Stimulated activated CD4-positive, alpha-beta T cell treated with anti-CD3 and anti-CD28 coated beads, Interleukin-2, amount 100 ng/mL, for 4 hours (primary cell): ENCODE data around the gene MELK.

Experiments used
- DNase-seq: peaks from one replicate; pipeline ENCODE4 v3.0.0-alpha.2; 2020; ENCODE audit warnings: low read depth

Gene MELK

DNA sequence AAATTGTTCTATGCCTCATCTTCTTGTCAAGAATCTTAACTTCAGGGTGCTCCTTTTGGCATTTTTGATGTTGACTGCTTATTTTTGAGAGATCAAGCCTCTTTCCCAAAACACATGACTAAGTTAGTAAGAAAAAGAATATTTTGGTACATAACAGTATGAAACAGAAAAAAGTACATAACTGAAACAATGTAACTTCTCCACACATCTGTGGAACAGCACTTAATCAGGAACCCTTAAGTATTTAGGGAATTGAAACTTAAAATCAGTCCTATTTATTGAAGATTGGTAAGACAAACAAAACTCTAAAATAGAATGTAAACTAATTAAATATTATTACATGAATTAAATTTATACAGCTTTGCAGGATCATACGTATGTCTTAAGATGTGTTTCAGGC lies 103.4 kb downstream of the MELK start:
- no peak for DNase-seq

DNA sequence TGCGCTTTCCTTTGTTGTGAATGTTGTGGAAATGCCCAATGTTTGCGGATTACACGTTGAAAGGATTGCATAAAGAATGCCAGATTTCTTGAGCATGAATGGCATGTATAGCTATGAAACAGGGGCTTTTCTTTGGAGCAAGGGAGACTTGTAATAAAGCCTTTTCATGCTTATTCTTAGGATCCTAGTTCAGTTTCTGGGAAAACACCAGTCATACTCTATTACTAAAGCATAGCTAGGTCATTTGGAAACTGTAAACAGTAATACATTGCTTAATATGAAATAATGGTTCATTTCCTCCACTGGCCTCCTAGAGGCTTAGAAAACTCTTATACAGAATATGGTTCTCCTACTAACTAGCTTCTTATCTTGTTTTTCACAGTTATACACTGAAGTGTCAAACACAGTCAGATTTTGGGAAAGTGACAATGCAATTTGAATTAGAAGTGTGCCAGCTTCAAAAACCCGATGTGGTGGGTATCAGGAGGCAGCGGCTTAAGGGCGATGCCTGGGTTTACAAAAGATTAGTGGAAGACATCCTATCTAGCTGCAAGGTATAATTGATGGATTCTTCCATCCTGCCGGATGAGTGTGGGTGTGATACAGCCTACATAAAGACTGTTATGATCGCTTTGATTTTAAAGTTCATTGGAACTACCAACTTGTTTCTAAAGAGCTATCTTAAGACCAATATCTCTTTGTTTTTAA lies 104.2 kb downstream of the MELK start:
- no peak for DNase-seq

DNA sequence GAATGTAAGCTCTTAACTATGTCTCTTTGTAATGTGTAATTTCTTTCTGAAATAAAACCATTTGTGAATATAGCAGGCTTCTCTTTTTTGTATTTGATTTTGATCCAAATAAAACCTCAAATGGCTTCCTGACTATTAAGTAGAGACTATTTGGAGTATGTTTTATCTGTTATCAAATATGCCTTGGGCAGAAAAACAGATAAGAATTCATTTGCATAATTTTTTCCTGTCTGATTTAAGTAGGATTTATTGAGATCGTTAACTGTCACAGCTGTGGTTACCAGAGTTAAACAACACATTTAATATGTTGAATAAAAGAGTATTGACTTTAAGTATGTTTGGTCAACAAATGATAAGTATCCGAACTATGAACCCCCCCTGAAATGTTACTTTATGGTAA lies 104.9 kb downstream of the MELK start:
- DNase-seq = no peak

DNA sequence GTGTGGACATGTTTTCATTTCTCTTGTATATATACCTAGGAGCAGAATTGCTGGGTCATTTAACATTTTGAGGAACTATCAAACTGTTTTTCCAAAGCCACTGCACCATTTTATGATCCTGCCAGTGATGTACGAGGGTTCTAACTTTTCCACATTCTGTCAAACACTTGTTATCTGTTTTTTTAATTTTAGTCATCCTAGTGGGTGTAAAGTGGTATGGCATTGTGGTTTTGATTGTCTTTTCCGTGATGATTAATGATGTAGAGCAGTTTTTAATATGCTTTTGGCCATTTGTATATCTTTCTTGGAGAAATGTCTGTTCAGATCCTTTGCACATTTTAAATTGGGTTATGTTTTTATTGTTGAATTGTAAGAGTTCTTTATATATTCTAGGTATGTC lies 107.0 kb downstream of the MELK start:
- DNase-seq = no peak

DNA sequence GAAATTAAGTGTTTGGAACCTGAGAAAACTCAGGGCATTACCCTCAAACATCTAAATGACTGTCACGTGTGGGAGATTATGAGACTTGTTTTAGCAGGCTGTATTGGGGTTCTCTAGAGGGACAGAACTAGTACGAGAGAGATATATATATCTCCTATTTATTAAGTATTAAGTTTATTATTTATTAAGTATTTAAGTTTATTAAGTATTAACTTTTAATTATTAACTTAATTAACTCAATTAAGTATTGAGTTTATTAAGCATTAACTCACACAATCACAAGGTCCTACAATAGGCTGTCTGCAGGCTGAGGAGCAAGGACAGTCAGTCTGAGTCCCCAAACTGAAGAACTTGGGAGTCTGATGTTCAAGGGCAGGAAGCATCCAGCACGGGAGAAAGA lies 113.8 kb downstream of the MELK start:
- no peak for DNase-seq

DNA sequence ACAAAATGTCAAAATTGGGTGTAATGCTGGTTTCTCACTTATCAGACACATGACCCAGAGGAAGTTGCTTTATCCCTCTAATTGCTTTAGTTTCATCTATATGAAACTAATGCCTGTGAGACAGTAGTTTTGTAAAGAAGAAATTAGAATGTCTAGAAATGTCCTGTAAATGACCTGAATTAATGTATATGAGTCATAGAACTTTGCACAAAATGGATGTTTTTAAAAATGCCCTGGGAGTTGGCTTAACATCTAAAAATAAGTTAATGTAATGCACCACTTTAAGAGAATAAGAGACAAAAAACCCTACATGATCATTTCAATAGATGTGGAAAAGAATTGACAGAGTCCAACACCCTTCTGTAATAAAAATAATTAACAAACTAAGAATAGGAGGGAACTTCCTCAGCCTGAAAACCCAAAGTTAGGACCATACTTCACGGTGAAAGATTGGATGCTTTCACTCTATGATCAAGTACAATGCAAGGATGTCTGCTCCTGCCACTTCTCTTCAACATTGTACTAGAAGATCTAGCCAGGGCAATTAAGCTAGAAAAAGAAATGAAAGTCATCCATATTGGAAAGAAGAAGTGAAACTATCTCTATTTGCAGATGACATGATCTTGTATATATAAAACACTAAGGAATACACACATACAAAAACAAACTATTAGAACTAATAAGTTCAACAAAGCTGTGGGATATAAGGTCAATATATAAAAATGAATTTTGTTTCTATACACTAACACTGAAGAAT lies 117.9 kb downstream of the MELK start:
- DNase-seq = no peak

DNA sequence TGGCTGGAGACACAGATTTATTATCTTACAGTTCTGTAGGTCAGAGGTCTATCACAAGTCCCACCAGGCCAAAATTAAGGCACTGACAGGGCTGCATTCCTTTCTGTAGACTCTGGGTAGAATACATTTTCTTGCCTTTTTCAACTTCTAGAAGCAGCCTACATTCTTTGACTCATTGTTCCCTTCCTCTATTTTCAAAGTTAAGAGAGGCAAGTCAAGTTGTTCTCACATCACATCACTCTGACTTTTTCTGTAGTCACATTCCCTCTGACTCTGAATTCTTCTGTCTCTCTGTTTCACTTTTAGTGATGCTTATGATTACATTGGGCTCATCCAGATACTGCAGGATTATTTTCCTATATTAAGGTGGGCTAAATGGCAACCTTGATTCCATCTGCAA lies 119.0 kb downstream of the MELK start:
- no peak for DNase-seq

DNA sequence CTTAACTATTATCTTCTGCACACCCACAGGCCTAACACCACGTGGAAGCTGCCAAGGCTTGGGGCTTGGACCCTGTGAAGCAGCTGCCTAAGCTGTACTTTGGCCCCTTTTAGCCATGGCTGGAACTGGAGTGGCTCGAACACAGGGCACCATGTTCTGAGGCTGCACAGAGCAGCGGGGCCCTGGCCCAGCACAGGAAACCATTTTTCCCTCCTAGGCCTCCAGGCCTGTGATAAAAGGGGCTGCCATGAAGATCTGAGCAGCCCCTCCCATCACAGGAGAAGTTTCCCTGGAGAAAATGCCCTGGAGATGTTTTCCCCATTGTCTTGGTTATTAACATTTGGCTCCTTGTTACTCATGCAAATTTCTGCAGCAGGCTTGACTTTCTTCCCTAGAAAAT lies 126.3 kb downstream of the MELK start:
- no peak for DNase-seq

DNA sequence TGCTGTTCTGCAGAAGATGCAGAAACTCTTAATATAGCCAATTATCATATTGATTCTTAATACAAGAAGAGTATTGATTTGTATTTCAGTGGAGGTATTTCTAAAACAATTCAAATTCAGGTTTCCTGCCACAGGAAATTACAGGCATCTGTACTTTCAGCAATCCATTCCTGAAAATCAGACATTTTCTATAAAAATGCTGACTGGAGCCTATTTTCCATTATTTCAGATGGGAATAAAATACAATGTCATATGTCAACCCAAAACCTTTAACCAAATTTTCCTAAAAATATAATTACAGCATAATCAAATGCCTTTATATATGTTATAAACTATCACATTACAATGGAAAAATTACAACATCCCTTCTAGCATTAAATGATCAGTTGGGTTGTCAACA lies 131.5 kb downstream of the MELK start:
- no peak for DNase-seq

DNA sequence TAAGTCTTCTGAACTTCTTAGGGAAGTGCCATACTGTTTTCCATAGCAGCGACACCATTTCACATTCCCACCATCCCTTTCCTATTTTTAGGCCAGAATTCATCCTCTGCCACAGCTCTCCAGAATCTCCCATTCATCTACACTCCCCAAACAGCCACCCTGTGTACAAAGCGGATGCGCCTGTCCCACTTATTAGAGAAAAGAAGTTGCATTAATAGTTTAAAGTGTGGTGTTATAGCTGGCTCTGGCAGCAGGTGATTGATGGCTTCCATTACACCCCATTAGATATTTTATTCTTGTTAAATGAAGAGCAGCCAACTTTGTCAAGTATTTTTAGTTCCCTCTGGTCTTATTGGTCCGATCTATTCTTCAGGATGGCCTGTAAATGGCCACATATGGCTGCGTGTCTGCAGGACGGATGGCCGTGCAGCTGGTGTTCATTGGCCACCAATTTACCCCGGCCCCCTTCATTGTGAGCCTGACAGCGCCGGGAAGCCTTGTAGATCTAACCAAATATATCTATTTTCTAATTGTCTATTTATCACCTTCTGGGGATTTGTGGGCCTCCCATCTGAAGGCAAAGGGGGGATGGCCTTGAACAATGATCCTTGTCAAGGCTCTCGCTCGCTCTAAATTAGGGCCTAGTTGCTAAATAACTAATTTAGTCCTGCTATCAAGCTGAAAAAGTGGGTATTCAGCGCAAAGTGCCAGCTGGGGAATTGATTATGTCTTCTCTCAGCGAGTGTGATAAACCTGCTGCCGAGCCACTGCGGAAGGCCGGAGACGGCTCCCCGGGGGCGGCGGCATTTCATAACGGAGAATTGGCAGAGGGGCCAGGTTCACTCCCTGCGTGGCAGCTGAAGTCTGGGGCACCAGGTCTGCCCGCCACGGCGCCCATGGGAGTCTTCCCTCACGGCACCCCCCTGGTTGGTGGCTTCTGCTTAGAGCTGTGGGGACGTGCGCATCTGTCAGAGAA lies 141.1 kb downstream of the MELK start:
- DNase-seq = no peak

DNA sequence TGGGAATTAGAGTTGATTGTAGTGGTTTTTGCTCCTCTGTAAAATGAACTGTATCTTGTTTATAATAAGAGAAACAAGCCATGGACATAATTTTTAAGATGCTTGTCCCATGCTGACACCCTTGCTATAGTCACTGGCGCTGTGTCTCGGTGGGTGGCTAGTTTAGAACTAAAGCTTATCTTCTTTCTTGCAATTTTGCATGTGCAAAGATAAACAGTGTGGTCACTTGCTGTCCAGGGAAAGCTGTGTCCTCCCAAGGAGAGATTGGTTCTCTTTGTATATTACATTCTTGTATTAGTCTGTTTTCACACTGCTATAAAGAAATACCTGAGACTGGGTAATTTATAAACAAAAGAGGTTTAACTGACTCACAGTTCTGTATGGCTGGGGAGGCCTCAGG lies 143.8 kb downstream of the MELK start:
- no peak for DNase-seq

DNA sequence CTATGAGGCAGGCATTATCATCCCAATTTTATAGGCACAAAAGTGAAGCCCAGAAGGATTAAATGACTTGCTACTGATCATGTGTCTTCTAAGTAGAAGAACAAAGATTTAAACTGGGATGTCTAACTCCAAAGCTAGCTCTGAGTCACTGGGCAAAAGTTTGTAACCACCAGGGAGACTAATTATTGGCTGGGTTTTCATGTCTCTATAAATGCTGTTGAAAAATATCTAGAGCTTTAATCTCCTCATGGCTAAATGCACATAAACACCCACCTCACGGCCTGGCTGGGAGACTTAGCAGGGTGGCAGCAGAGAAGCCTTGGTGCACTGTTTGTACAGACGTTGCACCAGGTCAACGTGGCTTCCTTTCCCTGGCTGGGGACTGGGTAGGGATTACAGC lies 144.6 kb downstream of the MELK start:
- no peak for DNase-seq

DNA sequence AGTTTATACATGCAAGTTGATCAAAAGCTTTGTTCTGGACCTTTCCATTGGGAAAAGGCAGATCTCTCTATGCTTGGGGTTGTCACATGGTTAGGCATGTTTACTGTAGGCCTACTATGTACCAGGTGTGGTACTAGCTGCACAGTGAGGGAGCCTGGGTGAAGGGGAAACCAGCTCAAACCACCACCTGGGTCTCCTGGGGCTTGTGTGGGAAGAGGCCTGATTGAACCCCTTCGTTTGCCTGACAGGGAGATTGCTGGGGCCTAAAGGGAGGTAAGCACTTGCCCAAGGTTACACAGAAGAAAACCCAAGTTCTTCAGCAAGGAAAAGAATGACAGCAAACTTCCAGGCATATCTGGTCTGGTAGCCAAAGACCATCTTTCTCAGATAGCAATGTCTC lies 145.9 kb downstream of the MELK start:
- no peak for DNase-seq

DNA sequence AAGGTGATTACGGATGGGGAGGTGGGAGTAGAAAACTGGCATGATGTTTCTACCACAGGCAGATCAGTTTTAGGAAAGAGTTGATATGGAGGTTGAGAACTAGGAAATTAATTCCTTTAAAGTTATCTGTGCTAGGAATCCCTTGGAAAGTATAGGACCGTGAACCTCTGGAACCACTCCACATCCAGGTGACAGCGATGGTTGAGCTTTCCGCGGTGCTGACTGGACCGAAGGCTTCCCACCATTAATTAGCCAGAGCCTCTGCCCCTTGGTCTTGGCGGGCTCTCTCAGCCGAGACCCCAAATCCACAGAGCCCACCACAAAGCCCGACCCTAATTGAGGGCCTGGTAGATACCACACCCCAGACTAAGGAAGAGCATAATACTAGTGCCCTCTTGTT lies 147.3 kb downstream of the MELK start:
- DNase-seq = no peak

DNA sequence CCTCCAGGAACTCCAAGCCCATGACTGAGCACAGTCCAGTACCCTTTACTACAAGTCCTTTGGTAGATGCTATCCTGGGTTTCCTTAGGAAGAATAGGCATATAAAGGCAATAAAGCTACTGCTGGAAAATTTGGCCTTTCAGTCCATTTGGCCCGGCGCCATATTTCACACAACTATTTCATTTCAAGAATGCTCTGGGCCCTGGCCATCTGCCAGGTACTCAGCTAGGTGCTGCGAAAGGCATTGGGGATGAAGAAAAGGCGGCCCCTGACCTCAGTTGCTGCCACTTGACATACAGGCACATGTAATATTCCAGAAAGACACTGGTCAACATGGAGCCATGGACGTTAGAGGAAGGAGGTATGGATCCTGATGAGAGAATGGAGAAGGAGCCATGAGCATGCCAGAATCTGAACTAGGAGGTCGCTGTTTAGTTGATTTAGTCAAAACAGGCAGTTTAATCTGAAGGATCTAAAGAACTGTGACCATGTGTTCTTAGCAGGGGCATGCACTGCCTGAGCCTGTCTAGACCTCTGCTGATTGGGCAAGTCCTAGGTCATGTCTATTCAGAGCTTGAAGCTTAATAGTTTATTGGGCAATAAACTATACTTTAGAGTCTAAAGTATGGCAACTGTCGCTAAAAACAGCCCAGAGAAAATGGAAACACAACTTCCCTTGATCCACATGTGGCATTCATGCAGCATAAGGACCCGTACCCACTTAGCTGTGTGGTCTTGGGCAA lies 149.3 kb downstream of the MELK start:
- no peak for DNase-seq

DNA sequence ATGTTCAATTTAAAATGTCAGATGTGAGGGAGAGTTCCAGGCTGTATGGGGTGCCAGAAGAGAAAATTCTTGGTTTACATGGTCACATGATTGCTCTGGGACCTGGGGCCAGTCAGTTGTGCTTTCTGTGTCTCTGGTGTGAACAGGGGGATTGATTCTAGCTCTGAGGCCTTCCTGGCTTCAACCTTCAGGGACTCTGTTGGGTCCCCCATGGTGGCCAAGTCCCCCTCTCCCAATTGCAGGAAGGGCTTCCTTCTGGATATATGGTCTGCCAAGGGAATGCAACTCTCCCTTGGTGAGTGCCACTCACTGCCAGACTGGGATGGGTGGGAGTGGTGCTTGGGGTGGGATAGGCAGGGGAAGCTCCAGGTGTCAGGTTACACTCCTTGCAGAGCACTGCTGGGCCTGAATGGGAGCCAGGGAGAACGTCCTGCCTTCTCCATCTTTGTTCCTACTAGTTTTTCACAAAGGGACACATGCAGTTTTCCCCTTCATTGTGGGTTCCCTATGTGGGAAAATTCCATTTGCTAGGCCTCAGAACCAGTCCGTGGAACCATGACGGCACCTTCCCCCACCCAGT lies 153.2 kb downstream of the MELK start:
- no peak for DNase-seq
